Measurements from ENCODE around the gene GNG7.
"Not testable (repeated sequence)": the region's sequence is repeated elsewhere in the genome, so short reads cannot be mapped to it uniquely, and the experiment has no call there.

GNG7 gene

GRCh38 chr19:2714102-2714501 is 11.6 kb upstream of the GNG7 start:
- not testable (repeated sequence) for DNase-seq (ENCODE audit: low read depth in 3 of 3, low spot score in 1 of 3)

- DNase-seq (ENCODE audit: low read depth in 3 of 3, low spot score in 1 of 3), result not testable (repeated sequence)
Observed at GRCh38 chr19:2713170-2713569, 10.7 kb upstream of the GNG7 start.

- no peak for DNase-seq (ENCODE audit: low read depth in 3 of 3, low spot score in 1 of 3)
Observed at GRCh38 chr19:2711875-2712205, 9.3 kb upstream of the GNG7 start.

DNA sequence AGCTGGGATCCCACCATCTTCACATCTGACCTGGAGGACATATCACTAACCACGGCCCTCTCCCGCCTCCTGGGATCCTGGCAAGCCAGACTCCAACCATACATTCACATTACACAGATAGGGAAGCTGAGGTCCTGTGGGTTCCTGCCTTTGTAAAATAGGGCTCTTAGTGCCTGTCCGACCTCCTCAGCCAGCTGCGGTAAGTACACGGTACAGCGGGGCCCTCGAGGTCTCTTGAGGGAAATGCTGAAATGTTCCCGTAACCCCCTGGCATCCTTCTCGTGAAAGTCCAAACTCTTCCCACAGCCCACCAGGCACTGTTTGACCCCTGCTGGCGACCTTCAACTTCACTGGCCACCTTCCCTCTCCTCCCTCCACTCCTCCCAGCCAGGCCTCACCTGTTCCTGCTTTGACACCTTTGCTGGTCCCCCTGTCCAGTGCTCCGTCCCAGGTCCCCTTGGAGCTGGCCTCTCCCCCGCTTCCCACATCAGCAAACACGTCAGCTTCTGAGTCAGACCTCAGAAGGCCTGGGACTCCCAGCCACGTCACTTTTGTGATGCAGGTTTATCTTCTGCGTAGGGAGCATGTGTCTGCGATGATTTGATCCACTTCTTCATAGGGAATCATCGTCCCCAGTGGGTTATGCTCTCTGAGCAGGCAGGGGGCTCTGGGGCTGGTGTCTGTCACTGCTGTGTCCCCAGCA is 8.8 kb upstream of the GNG7 start:
- DNase-seq (ENCODE audit: low read depth in 3 of 3, low spot score in 1 of 3), result no peak

DNA sequence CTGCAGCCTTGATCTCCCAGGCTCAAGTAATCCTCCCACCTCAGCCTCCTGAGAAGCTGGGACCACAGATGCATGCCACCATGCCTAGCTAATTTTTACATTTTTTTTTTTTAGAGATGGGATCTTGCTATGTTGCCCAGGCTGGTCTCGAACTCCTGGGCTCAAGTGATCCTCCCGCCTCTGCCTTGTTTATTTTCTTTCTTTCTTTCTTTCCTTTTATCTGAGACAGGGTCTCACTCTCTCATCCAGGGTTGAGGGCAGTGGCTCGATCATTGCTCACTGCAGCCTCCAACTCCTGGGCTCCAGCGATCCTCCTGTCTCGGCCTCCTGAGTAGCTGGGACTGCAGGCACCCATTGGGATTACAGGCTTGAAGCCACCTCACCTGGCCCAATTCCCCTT is 3.8 kb upstream of the GNG7 start:
- no peak for DNase-seq (ENCODE audit: low read depth in 3 of 3, low spot score in 1 of 3)

DNA sequence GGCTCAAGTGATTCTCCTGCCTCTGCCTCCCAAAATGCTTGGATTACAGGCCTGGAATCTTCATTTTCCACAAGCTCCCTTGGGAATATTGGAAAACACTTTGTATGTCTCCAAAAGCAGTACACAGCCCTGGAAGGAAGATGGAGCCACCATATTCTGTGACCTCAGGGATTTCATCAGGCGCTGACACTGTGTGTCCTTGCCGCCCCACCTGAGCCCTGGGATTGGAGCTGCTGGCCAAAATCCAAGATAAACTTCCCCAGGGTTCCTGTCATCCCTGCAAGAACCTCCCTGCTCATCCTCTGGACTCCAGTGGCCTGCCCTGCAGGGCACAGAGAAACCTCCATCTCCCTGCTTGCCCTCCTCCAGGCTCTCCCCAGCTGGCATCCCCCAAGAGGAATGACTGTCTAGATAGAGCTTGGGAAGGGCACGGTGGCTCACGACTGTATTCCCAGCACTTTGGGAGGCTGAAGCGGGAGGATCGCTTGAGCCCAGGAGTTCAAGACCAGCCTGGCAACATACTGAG is 1.3 kb upstream of the GNG7 start:
- DNase-seq (ENCODE audit: low read depth in 3 of 3, low spot score in 1 of 3), result no peak

- no peak for DNase-seq (ENCODE audit: low read depth in 3 of 3, low spot score in 1 of 3)
Observed at GRCh38 chr19:2703077-2703437, 563 bp upstream of the GNG7 start.

GRCh38 chr19:2701361-2702169 is 929 bp downstream of the GNG7 start:
- no peak for DNase-seq (ENCODE audit: low read depth in 3 of 3, low spot score in 1 of 3)

GRCh38 chr19:2700660-2701360 is 1.7 kb downstream of the GNG7 start:
- no peak for DNase-seq (ENCODE audit: low read depth in 3 of 3, low spot score in 1 of 3)

DNA sequence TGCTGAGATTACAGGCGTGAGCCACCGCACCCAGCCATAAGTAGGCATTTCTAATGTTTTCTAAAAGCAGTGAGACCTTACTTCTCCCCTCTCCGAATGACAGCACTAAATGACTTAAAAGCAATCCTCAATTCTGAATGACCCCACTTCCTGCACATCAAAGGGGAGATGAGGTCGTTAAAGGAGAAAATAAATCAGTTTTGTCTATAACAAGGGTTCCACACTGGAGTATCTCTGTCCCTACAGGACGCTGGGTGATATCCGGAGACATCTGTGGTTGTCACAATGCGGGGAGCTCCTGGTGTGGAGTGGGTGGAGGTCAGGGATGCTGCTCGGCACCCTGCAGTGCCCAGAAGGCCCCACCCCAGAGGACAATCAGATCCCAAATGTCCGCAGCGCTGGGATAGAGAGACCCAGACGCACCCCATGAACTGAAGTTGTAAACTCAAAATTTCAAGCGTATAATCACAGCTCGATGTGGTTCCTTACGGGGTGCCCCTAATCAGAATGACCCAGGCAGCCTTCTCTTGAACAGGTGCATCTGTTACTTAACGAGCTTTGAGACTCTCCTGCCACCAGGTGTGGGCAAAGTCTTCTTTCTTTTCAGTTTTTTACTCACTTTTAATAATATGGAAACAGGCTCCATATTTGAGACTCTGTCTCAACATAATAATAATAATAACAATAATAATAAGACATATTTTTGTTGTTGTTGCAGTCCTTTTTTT is 2.9 kb downstream of the GNG7 start:
- DNase-seq (ENCODE audit: low read depth in 3 of 3, low spot score in 1 of 3), result no peak

DNA sequence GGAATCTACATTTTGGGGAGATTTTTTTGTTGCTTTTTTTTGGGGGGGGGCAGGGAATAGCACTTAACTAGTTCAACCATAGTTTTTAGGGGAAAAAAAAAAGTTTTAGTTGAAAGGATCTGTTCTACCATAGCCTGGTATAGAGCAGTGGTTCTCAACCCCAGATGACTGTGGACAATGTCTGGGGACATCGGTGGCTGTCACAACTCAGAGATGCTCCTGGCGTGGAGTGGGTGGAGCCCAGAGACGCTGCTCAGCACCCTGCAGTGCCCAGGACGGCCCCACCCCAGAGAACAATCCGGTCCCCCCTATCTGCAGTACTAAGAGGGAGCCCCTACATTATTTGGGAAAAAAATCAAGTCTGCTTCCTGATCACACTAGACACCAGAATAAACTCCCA is 8.3 kb downstream of the GNG7 start:
- DNase-seq (ENCODE audit: low read depth in 3 of 3, low spot score in 1 of 3), result no peak

- no peak for DNase-seq (ENCODE audit: low read depth in 3 of 3, low spot score in 1 of 3)
Observed at GRCh38 chr19:2693492-2694160, 8.9 kb downstream of the GNG7 start.

GRCh38 chr19:2691951-2692350 is 10.5 kb downstream of the GNG7 start:
- DNase-seq (ENCODE audit: low read depth in 3 of 3, low spot score in 1 of 3), result no peak

DNA sequence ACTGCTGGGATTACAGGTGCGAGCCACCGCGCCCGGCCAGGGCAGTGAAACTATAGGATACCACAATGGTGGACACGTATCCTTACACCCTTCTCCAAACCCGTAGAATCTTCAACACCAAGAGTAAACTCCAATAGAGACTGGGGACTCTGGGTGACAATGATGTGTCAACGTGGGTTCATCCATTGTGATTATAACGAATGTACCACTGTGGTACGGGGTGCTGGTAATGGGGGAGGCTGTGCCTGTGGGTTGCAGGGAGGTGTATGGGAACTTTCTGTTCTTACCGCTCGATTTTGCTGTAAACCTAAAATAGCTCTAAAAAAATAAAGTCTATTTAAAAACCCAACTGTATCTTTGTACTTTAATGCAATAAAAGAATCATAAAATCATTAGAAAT is 11.6 kb downstream of the GNG7 start:
- no peak for DNase-seq (ENCODE audit: low read depth in 3 of 3, low spot score in 1 of 3)

DNA sequence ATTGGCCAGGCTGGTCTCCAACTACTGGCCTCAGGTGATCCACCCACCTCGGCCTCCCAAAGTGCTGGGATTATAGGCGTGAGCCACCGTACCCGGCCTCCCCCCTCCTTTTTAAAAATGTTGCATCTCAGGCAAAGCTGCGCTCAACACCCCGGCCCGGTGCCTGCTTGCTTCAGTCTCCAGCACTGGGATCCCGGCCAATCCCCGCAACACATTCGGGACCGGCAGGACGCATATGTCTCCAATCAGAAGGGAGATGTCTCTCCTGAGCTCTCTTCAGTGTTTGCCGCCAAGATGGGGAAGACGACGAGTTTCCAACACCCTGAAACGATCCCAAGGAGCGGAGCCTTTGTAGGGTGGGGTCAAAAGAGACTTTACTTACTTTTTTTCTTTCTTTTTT is 16.1 kb downstream of the GNG7 start:
- no peak for DNase-seq (ENCODE audit: low read depth in 3 of 3, low spot score in 1 of 3)

DNA sequence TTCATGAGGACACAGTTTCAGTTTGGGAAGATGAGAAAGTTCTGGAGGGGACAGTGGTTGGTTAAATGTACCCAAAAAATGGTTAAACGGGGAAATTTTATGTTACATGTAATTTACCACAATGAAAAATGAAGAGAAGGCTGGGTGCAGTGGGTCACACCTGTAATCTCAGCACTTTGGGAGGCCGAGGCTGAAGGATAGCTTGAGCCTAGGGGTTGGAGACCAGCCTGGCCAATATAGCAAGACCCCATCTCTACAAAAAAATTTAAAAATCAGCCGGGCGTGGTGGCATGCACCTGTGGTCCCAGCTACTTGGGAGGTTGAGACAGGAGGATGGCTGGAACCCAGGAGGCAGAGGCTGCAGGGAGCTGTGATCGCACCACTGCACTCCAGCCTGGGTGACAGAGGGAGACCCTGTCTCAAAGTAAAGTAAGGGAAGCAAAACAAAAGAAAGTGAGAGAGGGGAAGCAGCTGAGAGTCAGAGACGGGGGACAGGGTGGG is 17.2 kb downstream of the GNG7 start:
- DNase-seq (ENCODE audit: low read depth in 3 of 3, low spot score in 1 of 3), result no peak

GRCh38 chr19:2683430-2684003 is 19.0 kb downstream of the GNG7 start:
- no peak for DNase-seq (ENCODE audit: low read depth in 3 of 3, low spot score in 1 of 3)

DNA sequence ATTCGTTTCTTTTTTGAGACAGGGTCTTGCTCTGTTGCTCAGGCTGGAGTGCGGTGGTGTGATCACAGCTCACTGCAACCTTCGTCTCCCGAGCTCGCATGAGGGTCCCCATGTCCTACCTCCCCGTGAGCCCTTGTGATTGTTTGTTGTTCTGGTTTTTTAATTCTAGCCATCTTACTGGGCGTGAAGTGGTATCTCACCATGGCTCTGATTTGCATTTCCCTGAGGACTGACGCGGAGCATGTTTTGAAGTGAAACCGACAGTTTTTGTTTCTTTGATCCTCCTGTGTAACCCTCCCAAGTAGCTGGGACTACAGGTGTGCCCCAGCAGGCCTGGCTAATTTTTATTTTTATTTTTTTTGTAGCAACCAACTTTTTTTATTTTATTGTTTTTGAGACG is 21.7 kb downstream of the GNG7 start:
- no peak for DNase-seq (ENCODE audit: low read depth in 3 of 3, low spot score in 1 of 3)

GRCh38 chr19:2679439-2679838 is 23.1 kb downstream of the GNG7 start:
- no peak for DNase-seq (ENCODE audit: low read depth in 3 of 3, low spot score in 1 of 3)

GRCh38 chr19:2678948-2679347 is 23.5 kb downstream of the GNG7 start:
- DNase-seq (ENCODE audit: low read depth in 3 of 3, low spot score in 1 of 3), result not testable (repeated sequence)
